NK-92 (cell line): ENCODE data around the gene AARS2.
"Not testable (repeated sequence)": the region's sequence is repeated elsewhere in the genome, so short reads cannot be mapped to it uniquely, and the experiment has no call there.

Experiments
- DNase-seq: peaks from one replicate; lab custom pipeline; 2025; ENCODE audit not compliant: unreplicated experiment; lab: John Stamatoyannopoulos, UW

Gene AARS2

DNA sequence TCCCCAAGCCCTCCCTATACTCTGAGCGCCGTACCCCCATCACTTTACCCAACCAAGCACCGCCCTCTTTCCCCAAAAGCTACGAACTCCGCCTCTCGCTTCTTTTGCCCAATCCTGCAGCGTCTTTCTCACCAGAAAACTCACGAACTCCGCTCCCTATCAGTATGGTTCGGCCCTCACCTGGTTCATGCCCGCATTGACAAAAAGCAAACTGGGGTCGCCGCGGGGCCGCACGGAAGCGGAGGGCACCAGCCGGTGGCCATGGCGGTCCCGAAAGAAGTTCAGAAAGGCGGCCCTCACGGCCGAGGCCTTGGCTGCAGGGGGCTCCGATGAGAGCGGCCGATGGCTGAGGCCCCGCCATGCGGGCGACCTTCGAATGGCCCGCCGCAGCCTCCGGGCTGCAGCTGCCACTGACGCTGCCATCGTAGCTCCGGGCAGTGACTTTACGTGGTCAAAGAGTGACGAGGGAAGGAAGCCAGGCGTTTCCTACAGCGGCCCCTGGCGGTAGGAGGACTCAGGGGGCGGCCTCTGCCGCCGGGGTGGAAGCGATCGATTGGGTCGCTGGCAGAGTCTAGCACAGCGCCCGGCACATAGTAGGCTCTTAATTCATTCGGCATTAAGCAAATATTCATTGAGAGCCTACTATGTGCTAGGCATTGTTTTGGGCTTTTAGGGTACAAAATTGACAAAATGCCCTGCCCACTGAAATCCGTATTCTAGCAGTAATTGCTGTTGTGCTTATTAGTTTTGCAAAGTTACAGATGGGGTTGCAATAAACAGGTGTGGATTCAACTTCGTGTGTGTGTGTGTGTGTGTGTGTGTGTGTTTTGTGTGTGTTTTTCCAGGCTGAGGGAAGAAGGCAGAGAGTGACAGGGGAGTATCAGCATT is at the start of gene AARS2:
AARS2 (minus strand) TSS at position 447 of the 888 bp plus-strand sequence; CDS start at position 423, 24 bp downstream.
- peak; percentile 17 for DNase-seq

DNA sequence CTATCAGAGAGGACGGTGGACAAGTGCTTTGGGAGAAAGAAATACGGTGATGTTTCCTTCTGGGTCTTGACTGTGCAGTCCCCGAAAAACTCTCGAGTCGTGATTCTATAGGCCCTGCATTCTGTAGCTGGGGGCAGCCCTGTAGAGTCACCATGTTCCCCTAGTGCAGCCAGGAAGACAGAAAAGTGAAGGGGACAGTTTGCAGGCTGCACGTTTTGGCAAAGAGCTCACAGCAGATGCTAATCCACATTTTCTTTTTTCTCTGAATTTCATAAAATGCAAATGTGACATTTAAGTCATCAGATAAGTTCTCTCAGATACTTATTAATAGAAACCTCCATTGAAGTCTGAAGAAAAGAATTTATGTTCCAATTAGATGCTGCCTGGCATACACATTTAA is 48.8 kb upstream of the AARS2 start:
- DNase-seq, result no peak

DNA sequence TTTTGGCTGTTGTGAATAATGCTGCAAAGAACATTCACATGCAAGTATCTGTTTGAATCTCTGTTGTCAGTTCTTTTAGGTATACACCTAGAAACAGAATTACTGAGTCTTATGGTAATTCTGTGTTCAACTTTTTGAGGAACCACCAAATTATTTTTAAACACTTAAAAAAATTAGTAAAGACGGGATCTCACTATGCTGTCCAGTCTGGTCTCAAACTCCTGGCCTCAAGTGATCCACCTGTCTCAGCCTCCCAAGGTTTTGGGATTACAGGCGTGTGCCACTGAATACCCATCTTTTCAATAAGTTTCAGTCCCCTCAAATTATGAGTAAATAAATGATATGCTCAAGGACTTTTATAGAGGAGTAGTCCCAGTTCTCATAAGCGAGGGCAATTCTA is 46.8 kb upstream of the AARS2 start:
- no peak for DNase-seq

DNA sequence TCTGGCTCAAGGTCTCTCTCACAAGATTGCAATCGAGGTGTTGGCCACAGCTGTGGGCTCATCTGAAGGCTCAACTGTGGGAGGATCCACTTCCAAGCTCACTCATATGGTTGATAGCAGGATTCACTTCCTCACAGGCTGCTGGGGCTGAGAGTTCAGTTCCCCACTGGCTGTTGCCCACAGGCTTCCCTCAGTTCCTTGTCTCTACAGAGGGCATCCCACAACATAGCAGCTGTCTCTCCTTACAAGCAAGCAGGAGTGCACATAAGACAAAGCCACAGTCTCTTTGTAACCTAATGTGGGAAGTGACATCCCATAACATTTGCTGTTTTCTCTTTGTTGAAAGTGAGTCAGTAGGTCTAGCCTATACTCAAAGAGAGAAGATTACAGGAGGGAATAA is 43.3 kb upstream of the AARS2 start:
- no peak for DNase-seq

DNA sequence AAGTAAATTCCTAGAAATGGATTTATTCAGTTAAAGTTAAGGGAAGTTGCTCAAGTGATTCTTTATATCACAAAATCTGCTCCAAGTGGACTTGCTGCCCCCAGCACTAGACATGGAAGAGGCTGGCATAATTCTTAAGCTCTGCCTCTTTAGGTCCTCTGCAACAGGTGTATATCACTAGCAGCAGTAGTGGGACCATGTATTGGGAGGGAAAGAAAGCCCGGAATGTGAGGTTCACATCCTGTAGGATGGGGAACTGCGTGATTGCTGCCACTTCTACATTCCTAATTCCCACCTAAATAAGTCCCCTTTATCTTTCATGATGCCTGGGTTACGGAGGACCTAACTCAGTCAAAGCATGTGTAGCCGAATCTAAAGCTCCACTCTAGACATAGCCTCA is 42.5 kb upstream of the AARS2 start:
- DNase-seq, result no peak

DNA sequence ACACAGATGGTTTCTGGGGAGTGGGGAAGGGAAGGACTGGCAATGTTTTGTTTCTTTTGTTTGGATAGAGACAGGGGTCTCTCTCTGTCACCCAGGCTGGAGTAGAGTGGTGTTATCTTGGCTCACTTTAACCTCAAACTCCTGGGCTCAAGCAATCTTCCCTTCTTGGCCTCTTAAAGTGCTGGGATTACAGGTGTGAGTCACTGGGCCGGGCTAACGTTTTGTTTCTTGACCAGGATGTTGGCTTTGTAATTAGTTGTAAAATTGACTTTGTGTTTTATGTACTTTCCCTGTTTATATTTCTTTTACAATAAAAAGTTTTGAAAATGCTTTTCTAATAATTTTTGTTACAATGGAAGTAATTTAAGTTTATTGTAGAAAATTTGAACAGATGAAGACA is 40.2 kb upstream of the AARS2 start:
- no peak for DNase-seq

DNA sequence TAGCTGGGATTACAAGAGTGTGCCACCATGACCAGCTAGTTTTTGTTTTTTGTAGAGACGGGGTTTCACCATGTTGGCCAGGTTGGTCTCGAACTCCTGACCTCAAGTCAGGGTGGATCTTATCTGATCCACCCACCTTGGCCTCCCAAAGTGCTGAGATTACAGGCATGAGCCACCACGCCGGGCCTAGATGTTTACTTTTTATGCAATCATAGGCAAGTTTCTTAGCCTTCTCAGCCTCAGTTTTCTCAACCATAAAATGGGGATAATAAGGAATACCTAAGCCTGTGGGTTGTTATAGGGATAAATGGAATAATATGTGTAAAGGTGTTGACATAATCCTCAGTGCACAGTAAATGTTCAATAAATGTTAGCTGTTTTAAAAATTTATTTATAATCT is 39.1 kb upstream of the AARS2 start:
- no peak for DNase-seq

DNA sequence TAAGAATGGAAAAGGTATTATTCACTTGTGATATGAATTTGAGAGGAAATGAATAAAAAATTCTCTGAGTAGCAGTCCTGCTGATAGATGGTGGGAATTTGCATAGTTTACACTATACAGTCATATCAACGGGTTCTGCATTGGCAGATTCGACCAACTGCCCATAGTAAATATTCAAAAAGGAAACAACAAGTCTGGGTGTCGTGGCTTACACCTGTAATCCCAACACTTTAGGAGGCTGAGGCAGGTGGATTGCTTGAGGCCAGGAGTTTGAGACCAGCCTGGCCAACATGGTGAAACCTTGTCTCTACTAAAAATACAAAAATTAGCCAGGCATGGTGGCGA is 37.5 kb upstream of the AARS2 start:
- not testable (repeated sequence) for DNase-seq

DNA sequence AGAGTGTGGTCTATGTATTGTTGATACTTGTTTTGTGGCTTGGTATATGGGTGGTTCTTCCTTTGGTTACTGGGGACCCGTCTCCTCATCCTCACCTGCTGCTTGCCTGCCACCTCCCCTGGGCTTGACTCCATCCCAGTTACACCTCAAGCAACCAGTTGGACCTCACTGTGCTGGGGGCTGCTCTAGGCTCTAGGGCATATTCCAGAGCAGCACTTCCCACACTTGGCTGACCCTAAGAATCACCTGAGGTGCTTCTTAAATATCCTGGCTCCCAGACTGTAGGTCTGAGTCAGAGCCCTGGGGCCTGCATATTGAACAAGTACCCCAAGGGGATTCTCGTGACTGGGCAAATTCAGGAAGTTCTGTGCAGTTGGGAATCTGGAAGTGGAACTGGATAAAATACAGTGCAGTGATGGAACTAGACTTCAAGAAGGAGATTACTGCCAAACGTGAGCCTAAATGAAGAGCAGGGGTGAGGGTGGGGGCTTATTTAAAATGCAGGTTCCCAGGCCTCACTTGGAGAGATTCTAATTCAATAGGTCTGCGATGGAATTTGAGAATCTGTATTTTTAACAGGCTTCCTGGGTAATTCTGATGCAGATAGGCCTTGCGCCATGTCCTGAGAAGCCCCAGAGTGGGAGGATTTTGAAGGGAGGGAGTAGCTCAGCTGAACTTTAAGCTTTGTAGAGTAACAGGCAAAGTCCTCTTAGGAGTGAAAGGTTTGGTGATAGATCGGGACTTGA is 36.9 kb upstream of the AARS2 start:
- DNase-seq, result no peak

DNA sequence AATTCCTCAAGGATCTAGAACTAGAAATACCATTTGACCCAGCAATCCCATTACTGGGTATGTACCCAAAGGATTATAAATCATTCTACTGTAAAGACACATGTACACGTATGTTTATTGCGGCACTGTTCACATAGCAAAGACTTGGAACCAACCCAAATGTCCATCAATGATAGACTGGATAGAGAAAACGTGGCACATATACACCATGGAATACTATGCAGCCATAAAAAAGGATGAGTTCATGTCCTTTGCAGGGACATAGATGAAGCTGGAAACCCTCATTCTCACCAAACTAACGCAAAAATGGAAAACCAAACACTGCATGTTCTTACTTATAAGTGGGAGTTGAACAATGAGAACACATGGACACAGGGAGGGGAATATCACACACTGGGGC is 33.7 kb upstream of the AARS2 start:
- not testable (repeated sequence) for DNase-seq

DNA sequence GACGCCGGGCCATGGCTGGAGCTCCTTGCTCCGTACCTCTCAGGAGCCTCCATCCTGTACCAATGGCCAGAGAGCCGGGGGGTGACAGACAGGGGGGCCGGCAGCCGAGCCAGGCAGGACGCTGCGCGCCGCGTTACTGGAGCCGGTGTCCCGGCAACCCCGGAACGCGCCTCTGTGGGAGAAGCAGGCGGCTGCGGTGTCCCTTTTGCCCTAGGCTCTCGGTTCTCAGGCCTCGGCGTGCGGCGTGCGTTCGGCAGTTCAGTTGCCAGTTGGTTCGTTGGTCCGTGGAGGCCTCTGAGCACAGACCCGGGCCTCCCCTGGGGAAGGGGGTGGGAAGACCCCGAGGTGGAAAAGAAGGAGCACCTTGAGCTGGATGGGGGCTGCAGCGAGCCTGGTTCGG is 29.3 kb upstream of the AARS2 start, which contains the start of gene SPATS1:
SPATS1 (plus strand) TSS at position 162 of the 400 bp plus-strand sequence. CDS start 446 bp downstream, outside the sequence.
- no peak for DNase-seq

DNA sequence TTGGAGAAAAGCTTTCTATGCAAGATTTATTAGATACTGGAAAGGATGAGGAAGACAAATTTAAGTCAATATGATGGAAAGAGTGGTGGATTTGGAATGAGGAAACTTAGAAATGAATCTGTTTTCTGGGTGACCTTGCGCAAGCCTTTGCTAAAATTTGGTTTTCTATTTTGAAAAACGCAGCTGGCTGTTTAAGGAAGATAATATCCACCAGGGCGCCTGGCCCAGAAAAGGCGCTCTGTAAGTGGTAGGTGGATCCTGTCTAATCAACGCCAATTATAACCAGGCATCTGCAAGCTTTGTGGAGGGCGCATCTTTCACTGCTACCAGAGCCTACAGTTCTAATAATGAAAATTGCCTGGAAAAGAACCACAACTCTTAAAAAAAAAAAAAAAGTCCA is 28.9 kb upstream of the AARS2 start:
- DNase-seq, result no peak

DNA sequence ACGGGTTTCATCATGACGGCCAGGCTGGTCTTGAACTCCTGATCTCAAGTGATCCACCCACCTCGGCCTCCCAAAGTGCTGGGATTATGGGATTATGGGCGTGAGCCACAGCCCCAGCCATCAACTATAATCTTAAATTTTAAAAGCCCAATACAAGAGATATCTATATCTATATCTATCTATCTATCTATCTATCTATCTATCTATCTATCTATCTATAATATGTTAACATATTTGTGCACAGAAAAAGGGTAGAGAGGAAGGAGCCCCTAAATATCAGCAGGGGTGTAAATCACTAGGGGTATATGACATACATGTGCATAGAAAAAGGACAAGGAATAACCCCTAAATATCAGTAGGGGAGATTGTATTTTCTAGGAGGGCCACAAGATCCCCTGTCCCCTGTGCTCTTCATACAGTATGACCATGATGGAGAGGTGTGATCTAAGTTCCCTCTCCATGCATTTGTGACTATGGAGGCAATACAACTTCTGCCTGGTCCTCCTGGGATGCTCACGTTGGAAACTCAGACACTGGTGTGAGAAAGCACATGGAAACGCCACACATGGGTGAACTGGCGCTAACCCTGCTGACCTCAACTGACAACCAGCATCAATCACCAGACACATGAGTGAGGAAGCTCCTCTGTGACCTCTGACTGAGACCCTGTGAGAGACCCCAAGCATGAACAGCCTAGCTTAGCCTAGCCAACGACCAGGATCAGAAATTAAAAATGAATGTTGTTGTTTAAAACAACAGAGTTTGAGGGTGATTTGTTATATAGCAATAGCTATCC is 28.1 kb upstream of the AARS2 start:
- DNase-seq, result no peak

DNA sequence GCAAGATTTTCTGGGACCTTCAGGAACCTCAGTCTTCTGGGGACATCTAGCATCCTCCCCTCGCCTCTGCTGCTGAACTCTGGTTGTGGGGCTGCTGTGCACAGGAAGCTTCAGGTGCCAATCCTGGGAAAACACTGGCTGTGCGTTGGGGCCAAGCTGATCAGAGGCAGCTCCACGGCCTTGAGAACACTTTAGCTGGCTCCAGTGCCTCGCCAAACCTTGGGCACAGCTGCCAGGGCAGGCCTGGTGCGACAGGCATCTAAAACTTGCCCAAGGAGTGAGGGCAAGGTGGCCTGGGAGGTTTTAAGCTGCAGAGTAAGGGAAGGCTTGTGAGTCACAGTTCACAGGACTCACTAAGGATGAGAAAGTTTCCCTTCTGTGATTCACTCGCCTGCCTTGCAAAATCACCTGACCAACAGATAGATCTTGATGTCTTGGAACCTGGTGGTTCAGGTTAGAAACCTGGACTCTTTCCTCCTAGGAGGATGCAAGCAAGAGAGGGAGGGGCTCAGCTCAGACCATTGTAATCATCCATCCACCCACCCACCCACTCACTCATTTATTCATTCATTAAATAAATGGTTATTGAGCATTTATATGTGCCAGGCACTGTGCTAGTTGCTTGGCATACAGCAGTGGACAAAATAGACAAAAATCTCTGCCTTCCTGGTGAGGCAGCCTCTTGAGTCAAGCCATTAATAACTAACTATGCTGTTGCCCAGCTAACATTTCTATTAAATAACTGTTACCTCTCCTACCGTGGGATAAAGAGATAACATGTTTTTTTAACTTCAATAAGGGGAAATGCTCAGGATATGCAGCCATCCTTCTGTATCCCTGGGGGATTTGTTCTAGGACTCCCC is 26.8 kb upstream of the AARS2 start:
- DNase-seq, result no peak

DNA sequence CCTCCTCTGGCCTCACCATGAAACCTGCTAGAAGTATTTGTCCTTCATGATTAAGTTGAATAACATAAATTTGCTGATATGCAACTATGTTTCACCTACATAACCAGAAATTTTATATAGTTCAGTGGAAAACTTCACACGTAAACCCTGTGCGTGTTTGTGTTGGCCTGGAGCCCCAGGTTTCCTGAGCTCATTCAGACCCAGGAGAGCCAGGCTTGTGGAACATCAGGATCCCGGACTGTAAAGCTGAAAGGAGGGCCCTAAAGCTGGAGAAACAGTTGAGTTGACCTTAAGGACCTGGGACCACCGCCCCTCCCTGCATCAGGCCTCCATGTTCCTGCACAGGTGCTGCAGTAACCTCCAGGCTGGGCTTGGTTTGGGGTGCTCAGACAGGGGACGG is 26.2 kb upstream of the AARS2 start:
- DNase-seq, result no peak

DNA sequence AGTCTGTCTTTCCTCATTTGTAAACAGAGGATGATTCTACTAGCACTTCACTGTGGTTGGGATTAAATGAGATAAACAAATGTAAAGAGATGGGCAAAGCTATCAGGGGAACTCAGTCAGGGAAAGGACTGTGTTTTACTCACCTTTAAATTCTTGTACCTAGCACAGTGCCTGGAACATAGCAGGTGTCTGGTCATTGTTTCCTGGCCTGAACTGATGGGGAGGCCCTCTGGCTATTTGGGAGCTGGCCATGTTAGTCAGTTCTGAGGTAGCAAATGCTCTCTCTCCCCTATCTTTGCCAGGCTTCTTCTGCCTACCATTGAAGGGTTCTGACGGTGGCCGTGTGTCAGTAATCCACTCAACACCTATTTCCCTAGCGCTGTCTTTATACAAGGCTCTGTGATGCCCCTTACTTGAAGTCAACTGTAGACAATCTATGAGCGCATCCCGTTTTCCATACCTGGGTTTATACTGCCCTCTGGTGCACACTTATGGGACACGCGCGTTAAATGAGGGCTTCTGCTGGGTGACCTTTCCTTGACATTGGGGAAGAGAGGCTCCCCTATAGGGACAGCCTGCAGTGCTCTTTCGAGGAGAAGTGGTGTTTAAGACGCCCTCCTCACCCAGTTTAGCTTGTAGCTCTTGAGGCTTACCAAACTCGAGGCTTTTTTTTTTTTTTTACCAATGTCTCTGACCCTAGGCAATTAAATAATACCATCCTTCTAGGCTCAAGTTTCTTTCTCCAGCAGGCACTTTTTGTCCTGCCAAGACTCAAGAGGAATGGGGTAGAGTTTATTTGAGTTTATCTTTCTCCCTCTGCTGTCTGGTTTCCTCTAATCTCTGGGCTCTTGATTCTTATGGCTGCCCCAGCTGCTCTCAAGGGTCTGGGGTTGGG is 25.3 kb upstream of the AARS2 start:
- peak; percentile 19 for DNase-seq

DNA sequence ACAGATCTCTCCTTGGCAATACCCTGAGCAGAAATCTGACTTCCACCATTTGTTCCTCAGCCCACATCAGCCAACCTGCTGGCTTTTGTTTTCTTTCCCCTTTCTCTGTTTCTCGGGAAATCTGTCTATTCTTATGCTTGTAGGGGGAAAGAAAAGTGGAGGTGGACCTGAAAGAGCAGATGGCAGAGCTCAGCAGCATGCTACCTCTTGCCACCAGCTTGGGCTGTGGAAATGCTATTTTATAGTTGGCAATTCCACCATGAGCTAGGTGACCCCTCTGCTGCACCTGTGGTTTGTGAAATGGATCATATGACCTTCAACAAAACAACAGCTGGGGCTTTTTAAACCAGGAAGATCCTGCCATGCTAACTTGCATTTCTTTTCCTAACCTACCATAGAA is 22.5 kb upstream of the AARS2 start:
- DNase-seq, result no peak

DNA sequence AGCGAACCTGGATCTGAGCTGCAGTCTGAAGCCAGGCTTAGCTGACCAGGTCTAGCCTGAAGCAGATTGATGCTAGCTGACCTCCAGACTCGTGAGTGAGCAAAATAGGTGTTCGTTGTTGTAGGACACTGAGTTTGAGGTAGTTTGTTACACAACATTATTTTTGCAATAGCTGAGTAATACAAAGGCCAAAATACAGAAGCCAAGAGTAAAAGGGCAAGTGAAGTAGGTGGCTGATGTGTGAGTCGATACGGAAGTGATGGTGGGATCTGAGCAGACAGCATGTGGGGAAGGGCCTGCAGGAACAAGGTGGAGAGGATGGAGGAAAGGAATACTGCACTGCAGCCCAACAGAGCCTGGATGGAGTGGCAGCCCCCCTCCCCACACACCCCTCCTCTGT is 20.8 kb upstream of the AARS2 start:
- DNase-seq, result no peak

DNA sequence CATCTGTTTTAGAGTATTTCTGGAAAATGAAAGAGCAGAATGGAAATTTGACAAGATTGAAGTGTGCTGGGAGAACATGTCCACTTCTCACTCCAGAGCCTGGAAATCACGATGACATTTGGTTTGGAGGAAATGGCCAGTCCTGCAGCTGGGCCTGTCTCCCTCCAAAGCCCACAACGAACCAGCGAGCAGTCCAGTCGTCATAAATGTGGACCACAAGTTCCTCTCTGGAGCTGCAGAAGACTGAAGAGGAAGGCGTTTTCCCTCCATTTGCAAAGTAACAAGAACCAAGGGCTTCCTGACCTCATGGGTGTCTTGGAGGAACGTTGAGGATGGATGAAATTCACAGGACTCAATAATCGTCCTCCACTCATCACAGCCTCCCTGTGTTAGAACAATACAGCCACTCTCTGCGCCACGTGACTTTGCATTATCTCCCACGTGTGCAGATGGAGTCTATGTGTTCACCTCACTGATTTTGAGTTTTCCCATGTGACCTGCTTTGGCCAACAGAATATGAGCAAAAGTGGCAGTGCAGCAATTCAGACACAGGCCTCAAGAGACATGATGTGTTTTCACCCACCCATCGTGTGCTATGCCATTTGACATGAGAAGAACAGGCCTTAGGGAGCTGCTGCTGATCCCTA is 20.2 kb upstream of the AARS2 start:
- no peak for DNase-seq
